ENCODE results near the gene EGLN3.
"Not testable (repeated sequence)": the region's sequence is repeated elsewhere in the genome, so short reads cannot be mapped to it uniquely, and the experiment has no call there.

EGLN3 gene

DNA sequence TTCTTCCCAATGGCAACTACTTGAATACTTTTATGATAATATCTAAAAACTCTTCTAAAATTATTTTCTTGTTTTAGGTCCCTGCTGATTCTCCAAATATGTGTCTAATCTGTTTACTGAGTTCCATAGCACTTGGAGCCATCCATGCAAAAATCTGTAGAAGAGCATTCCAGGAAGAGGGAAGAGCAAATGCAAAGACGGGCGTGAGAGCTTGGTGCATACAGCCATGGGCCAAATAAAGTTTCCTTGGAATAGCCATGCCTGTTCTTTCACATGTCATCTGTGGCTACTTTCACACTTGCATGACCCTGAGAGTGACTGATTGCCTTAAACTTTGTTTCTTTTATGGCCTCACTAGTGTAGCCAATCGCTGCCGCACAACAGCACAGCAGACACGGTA, 13.0 kb upstream of the EGLN3 start:
- TF ChIP-seq, protein P1, sequence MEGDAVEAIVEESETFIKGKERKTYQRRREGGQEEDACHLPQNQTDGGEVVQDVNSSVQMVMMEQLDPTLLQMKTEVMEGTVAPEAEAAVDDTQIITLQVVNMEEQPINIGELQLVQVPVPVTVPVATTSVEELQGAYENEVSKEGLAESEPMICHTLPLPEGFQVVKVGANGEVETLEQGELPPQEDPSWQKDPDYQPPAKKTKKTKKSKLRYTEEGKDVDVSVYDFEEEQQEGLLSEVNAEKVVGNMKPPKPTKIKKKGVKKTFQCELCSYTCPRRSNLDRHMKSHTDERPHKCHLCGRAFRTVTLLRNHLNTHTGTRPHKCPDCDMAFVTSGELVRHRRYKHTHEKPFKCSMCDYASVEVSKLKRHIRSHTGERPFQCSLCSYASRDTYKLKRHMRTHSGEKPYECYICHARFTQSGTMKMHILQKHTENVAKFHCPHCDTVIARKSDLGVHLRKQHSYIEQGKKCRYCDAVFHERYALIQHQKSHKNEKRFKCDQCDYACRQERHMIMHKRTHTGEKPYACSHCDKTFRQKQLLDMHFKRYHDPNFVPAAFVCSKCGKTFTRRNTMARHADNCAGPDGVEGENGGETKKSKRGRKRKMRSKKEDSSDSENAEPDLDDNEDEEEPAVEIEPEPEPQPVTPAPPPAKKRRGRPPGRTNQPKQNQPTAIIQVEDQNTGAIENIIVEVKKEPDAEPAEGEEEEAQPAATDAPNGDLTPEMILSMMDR (IDR thresholded peaks at IDR 0.05; ENCODE audit: borderline replicate concordance, insufficient read depth, low read depth, low read length), result no peak
- no peak overlapping the region for H3K4me3 ChIP-seq (ENCODE audit: low read depth, low read length)

GRCh38 chr14:33962466-33962865, 11.6 kb upstream of the EGLN3 start:
- not testable (repeated sequence) for H3K4me3 ChIP-seq (ENCODE audit: low read depth, low read length)

- TF ChIP-seq, protein P1 (IDR thresholded peaks at IDR 0.05; ENCODE audit: borderline replicate concordance, insufficient read depth, low read depth, low read length), result no peak
- H3K4me3 ChIP-seq (ENCODE audit: low read depth, low read length), result no peak overlapping the region
Observed at GRCh38 chr14:33962016-33962415, 11.1 kb upstream of the EGLN3 start.

- H3K4me3 ChIP-seq (ENCODE audit: low read depth, low read length), result no peak overlapping the region
- TF ChIP-seq, protein P1 (IDR thresholded peaks at IDR 0.05; ENCODE audit: borderline replicate concordance, insufficient read depth, low read depth, low read length), result no peak
Observed at GRCh38 chr14:33959692-33960151, 8.8 kb upstream of the EGLN3 start.

- TF ChIP-seq, protein P1 (IDR thresholded peaks at IDR 0.05; ENCODE audit: borderline replicate concordance, insufficient read depth, low read depth, low read length), result no peak
- no peak overlapping the region for H3K4me3 ChIP-seq (ENCODE audit: low read depth, low read length)
Observed at GRCh38 chr14:33958605-33959226, 7.8 kb upstream of the EGLN3 start.

DNA sequence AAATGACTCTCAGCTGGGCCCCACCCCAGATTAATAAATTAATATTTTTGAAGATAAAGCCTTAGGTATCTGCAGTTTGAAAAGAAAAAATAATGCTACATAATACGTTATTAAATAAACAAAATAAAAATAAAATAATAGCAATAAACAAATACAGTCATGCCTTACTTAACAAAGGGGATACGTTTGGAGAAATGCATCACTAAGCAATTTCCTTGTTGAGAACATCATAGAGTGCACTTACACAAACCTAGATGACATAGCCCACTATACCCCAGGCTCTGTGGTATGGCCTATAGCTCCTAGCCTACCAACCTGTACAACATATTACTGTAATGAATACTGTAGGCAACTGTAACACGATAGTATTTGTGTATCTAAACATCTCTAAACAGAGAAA, 7.1 kb upstream of the EGLN3 start:
- TF ChIP-seq, protein P1 (IDR thresholded peaks at IDR 0.05; ENCODE audit: borderline replicate concordance, insufficient read depth, low read depth, low read length), result no peak
- no peak overlapping the region for H3K4me3 ChIP-seq (ENCODE audit: low read depth, low read length)

DNA sequence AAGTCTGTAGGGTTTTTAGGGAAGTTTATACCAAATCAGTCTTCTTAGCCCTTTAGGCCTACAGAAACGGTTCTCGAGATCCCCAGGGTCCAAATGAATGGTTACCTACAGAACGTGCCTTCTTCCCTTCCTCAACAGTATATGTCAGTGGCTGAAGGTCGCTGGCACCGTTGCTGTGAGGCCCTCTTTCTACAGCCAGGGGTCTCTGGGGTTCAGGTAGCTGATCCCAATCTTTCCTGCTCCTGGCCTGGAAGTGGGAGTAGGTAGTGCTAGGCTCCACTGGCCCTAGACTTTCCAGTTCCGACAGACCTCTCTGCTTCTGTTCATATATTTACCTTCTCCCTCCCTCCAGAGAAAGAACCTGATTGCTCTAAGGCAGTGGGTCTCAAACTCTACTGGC, 6.4 kb upstream of the EGLN3 start:
- H3K4me3 ChIP-seq (ENCODE audit: low read depth, low read length), result no peak overlapping the region
- TF ChIP-seq, protein P1 (IDR thresholded peaks at IDR 0.05; ENCODE audit: borderline replicate concordance, insufficient read depth, low read depth, low read length), result no peak

Measured in GM12875 (cell line).